GM18861 (cell line): Measurements from ENCODE around the gene CCND1.
"Not testable (repeated sequence)": the region's sequence is repeated elsewhere in the genome, so short reads cannot be mapped to it uniquely, and the experiment has no call there.

Source experiments
- ATAC-seq: cut with Tn5 transposase; IDR thresholded peaks from one replicate; pipeline ENCODE4 v1.9.1; 2021; ENCODE audit not compliant: unreplicated experiment

The CCND1 gene

GRCh38 chr11:69617220-69617619 lies 23.7 kb upstream of the CCND1 start:
- no peak for ATAC-seq

GRCh38 chr11:69617682-69618081 lies 23.3 kb upstream of the CCND1 start:
- no peak for ATAC-seq

- ATAC-seq: no peak
Measured at GRCh38 chr11:69618237-69618636, 22.7 kb upstream of the CCND1 start.

- no peak for ATAC-seq
Measured at GRCh38 chr11:69620683-69621290, 20.2 kb upstream of the CCND1 start.

GRCh38 chr11:69622097-69622681 lies 18.8 kb upstream of the CCND1 start:
- not testable (repeated sequence) for ATAC-seq

- ATAC-seq: no peak
Measured at GRCh38 chr11:69624293-69624692, 16.7 kb upstream of the CCND1 start.

GRCh38 chr11:69625476-69625875 lies 15.5 kb upstream of the CCND1 start:
- ATAC-seq: no peak

GRCh38 chr11:69627551-69627950 lies 13.4 kb upstream of the CCND1 start:
- ATAC-seq: no peak

- ATAC-seq: no peak
Measured at GRCh38 chr11:69630017-69630416, 10.9 kb upstream of the CCND1 start.

GRCh38 chr11:69630424-69630823 lies 10.5 kb upstream of the CCND1 start:
- no peak for ATAC-seq

GRCh38 chr11:69632900-69633299 lies 8.1 kb upstream of the CCND1 start:
- no peak for ATAC-seq

GRCh38 chr11:69634069-69634468 lies 6.9 kb upstream of the CCND1 start:
- no peak for ATAC-seq

GRCh38 chr11:69634590-69634989 lies 6.4 kb upstream of the CCND1 start:
- no peak for ATAC-seq

GRCh38 chr11:69635195-69635594 lies 5.8 kb upstream of the CCND1 start:
- no peak for ATAC-seq

- no peak for ATAC-seq
Measured at GRCh38 chr11:69635804-69636511, 5.0 kb upstream of the CCND1 start.

GRCh38 chr11:69636512-69637197 lies 4.3 kb upstream of the CCND1 start:
- no peak for ATAC-seq

GRCh38 chr11:69637198-69637940 lies 3.6 kb upstream of the CCND1 start:
- no peak for ATAC-seq

- ATAC-seq: no peak
Measured at GRCh38 chr11:69637941-69638871, 2.8 kb upstream of the CCND1 start.

GRCh38 chr11:69638941-69639681 lies 1.8 kb upstream of the CCND1 start:
- no peak for ATAC-seq
